Measurements from ENCODE around the gene NFIX. TPM values are rescaled to one million over a fixed set of nuclear protein-coding genes. Genes with fewer than 3 reads are reported as not detected.

NFIX gene
- total RNA-seq, 2 donors from 2014 or later, result 16.9 to 26.7 TPM

DNA sequence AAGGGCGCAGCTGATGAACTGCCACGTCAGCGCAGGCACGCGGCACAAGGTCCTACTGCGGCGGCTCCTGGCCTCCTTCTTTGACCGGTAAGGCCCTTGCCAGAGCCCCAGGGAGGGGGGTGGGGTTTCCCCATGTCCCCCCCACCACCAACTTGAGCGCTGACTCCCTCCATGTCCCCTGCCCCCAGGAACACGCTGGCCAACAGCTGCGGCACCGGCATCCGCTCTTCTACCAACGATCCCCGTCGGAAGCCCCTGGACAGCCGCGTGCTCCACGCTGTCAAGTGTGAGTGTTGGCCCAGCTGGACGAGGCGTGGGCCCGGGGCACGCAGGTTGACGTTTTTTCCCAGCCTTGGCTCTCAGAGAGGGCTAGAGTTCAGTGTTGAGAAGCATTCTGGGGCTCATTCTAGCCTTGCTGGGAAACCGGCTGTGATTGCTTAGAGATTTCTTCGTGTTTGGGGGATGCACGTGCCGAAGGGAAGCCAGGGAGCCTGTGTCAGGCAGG is 142.1 kb downstream of the NFIX start:
- Histone ChIP-seq H3K9me3 (no peaks in the 10 kb centered on the region), H3K27ac (no peak overlapping the region), H3K4me1 (no peaks in the 10 kb centered on the region), H3K27me3 (no peaks in the 10 kb centered on the region), H3K36me3 (replicated peaks in 1 of 2; ENCODE audit: insufficient read depth in 1 of 2, low read depth in 2 of 2) (peaks cover 0 to 14% of the 10 kb centered on the region in 2 donors), H3K4me3 (no peak overlapping the region)
- DNase-seq (no peak), ATAC-seq (no peak)
- 80 to 88% methylated on average over 1 to 25 of the region's 28 CpGs for WGBS, 2 donors
- intact Hi-C loops (cut with DNase I), result no loop called here
- no peak for TF ChIP-seq POLR2A (IDR thresholded peaks at IDR 0.05)
- TF ChIP-seq, protein P1, sequence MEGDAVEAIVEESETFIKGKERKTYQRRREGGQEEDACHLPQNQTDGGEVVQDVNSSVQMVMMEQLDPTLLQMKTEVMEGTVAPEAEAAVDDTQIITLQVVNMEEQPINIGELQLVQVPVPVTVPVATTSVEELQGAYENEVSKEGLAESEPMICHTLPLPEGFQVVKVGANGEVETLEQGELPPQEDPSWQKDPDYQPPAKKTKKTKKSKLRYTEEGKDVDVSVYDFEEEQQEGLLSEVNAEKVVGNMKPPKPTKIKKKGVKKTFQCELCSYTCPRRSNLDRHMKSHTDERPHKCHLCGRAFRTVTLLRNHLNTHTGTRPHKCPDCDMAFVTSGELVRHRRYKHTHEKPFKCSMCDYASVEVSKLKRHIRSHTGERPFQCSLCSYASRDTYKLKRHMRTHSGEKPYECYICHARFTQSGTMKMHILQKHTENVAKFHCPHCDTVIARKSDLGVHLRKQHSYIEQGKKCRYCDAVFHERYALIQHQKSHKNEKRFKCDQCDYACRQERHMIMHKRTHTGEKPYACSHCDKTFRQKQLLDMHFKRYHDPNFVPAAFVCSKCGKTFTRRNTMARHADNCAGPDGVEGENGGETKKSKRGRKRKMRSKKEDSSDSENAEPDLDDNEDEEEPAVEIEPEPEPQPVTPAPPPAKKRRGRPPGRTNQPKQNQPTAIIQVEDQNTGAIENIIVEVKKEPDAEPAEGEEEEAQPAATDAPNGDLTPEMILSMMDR (IDR thresholded peaks at IDR 0.05), result no peak

DNA sequence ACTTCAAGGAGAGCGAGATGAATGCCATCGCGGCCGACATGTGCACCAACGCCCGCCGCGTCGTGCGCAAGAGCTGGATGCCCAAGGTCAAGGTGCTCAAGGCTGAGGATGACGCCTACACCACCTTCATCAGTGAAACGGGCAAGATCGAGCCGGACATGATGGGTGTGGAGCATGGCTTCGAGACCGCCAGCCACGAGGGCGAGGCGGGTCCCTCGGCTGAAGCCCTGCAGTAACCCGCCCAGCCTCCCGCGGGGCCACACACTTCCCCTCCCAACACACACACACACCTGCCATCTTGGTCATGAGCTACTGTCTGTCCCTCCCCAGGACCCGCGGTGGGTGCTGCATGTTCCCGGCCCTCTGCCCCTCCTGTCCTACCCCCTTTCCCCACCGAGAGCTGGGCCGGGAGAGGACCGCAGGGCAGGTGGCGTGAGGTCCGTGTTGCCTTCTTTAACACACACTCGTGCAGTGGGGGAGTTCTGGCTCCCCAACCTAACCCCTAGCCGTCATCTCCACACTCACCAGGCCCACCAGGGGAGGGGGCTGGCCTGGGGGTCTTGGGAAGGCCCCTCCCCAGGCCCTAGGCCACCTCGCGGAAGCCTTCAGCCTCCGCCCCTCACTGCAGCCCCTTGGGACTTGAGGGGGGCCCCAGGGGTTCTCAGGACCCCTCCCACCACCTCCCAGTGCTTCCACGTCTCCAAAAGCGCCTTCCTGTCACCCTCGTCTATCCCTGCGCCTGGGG is 143.1 kb downstream of the NFIX start:
- Histone ChIP-seq H3K4me3 (no peak overlapping the region), H3K36me3 (replicated peaks in 1 of 2; ENCODE audit: insufficient read depth in 1 of 2, low read depth in 2 of 2) (peaks cover 0 to 14% of the 10 kb centered on the region in 2 donors), H3K27me3 (no peaks in the 10 kb centered on the region), H3K27ac (no peak overlapping the region), H3K9me3 (no peaks in the 10 kb centered on the region), H3K4me1 (no peaks in the 10 kb centered on the region)
- TF ChIP-seq POLR2A (IDR thresholded peaks at IDR 0.05), result no peak
- TF ChIP-seq, protein P1 (IDR thresholded peaks at IDR 0.05), result no peak
- 84 to 93% methylated on average over 19 to 39 of the region's 40 CpGs for WGBS, 2 donors
- intact Hi-C loops (cut with DNase I), result no loop called here
- no peak for ATAC-seq
- DNase-seq, result no peak

DNA sequence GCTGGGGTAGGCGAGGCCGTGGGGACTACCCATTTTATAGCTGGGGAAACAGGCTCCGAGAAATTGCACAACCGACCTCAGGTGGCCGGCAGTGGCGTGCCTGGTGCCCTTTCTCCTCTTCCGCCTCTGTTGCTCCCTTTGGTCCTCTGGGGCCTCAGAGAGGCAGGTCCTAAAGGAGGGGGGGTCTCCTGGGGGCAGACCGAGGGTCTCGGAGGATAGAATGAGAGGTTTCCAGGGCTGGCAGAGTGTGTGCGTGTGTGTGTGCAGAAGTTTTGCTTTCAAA is 143.6 kb downstream of the NFIX start:
- H3K36me3 ChIP-seq (replicated peaks in 1 of 2; ENCODE audit: insufficient read depth in 1 of 2, low read depth in 2 of 2), result peaks cover 0 to 14% of the 10 kb centered on the region in 2 donors
- H3K4me1 ChIP-seq, result no peaks in the 10 kb centered on the region
- WGBS, 2 donors, result 74 to 80% methylated on average over 10 of the region's 10 CpGs
- no peaks in the 10 kb centered on the region for H3K9me3 ChIP-seq
- TF ChIP-seq POLR2A (IDR thresholded peaks at IDR 0.05), result no peak
- TF ChIP-seq, protein P1 (IDR thresholded peaks at IDR 0.05), result no peak
- no peak overlapping the region for H3K27ac ChIP-seq
- intact Hi-C loops (cut with DNase I), result no loop called here
- no peak for DNase-seq
- H3K27me3 ChIP-seq, result no peaks in the 10 kb centered on the region
- ATAC-seq, result no peak
- H3K4me3 ChIP-seq, result no peak overlapping the region

DNA sequence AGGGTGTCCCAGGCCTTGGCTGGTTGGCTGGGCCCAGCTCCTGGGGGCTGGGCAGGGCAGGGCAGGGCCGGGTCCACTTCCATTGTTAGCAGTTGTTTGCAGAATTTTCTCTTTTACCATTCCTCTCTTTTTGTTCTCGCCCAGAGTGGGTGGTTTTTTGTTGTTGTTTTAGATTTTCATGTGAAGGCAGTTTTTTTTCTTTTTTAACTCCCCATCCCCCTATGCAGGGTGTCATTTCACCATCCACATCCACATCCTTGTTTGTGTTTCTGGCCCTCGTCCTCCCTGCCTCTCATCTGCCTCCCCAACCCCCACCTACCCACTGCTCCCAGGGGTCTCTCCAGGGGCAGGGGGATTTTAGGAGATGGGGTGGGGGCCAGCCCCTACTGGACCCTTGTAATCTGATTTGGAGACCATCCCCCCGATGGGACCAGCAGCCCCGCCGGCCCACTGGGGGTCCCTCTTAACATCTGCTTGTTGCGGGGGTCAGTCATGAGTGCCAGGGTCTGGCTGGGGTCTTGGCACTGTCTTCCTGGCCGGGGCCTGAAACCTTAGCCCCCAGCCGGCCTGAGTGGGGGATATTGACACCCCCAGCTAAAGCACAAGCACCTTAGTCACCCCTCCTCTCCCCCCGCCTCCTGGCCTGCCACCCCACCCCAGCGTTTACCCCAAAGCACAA is 144.5 kb downstream of the NFIX start:
- Histone ChIP-seq H3K27ac (no peak overlapping the region), H3K36me3 (replicated peaks in 1 of 2; ENCODE audit: insufficient read depth in 1 of 2, low read depth in 2 of 2) (peaks cover 0 to 21% of the 10 kb centered on the region in 2 donors), H3K4me1 (no peaks in the 10 kb centered on the region), H3K9me3 (no peaks in the 10 kb centered on the region), H3K27me3 (no peaks in the 10 kb centered on the region), H3K4me3 (no peak overlapping the region)
- 82 to 85% methylated on average over 6 to 10 of the region's 11 CpGs for WGBS, 2 donors
- TF ChIP-seq, protein P1 (IDR thresholded peaks at IDR 0.05), result no peak
- no peak for TF ChIP-seq POLR2A (IDR thresholded peaks at IDR 0.05)
- ATAC-seq, result no peak
- no peak for DNase-seq
- intact Hi-C loops (cut with DNase I), result loop anchor here (10.0 kb wide), 1 partner anchor 95 kb away; no protein-coding TSS in a partner anchor

All from body of pancreas (tissue), 4 donors.